Activated CD8-positive, alpha-beta T cell treated with anti-CD3 and anti-CD28 coated beads for 36 hours (primary cell): ENCODE data around the gene SNCB. TPM values are rescaled to one million over a fixed set of nuclear protein-coding genes. Genes with fewer than 3 reads are reported as not detected.

ENCODE experiments used
- ATAC-seq: fragments of 200-7000 bp; cut with Tn5 transposase; one replicate; pipeline ENCODE4 v1.10.0; 2021; ENCODE audit warnings: mild to moderate bottlenecking, moderate library complexity
- CTCF ChIA-PET: fragments of 350-600 bp; sonication (Branson Sonifier 250); formaldehyde crosslinking; loops from one replicate; lab custom pipeline; 2021; ENCODE audit warnings: antibody characterized with exemption; lab: Charles Lee
- POLR2A ChIA-PET: fragments of 350-600 bp; sonication (Branson Sonifier 250); formaldehyde crosslinking; loops from one replicate; lab custom pipeline; 2021; ENCODE audit warnings: antibody characterized with exemption; lab: Charles Lee
- DNase-seq: peaks from one replicate; pipeline ENCODE4 v3.0.0-alpha.2; 2020
- H3K27ac Mint-ChIP-seq: one replicate; pipeline ENCODE4 v1.8.0; 2021; ENCODE audit warnings: mild to moderate bottlenecking, mixed read lengths
- H3K27me3 Mint-ChIP-seq: one replicate; pipeline ENCODE4 v1.8.0; 2021; ENCODE audit warnings: mixed read lengths
- H3K36me3 Mint-ChIP-seq: one replicate; pipeline ENCODE4 v1.8.0; 2021; ENCODE audit warnings: low read depth, mixed read lengths
- H3K4me1 Mint-ChIP-seq: one replicate; pipeline ENCODE4 v1.8.0; 2021; ENCODE audit warnings: low read depth, mixed read lengths
- H3K4me3 Mint-ChIP-seq: one replicate; pipeline ENCODE4 v1.8.0; 2021; ENCODE audit warnings: mild to moderate bottlenecking, moderate library complexity, mixed read lengths
- H3K9me3 Mint-ChIP-seq: one replicate; pipeline ENCODE4 v1.8.0; 2021; ENCODE audit warnings: mixed read lengths
- CTCF ChIP-seq: fragments of 200-600 bp; IDR thresholded peaks from one replicate; pipeline ENCODE4 v1.8.0; 2022; ENCODE audit warnings: antibody characterized with exemption, mild to moderate bottlenecking
- intact Hi-C: fragments of 100-400 bp; cut with micrococcal nuclease; formaldehyde crosslinking; loops from one replicate; pipeline ENCODE4 v1.10.0; 2022
- total RNA-seq, 2 experiments: library from RNA; stranded (reverse); gene quantifications; one replicate each; pipeline ENCODE4 v1.2.3, GENCODE V29; 2021

Gene SNCB
- total RNA-seq, 2 experiments from 2014 or later = 0.69 to 0.79 TPM

DNA sequence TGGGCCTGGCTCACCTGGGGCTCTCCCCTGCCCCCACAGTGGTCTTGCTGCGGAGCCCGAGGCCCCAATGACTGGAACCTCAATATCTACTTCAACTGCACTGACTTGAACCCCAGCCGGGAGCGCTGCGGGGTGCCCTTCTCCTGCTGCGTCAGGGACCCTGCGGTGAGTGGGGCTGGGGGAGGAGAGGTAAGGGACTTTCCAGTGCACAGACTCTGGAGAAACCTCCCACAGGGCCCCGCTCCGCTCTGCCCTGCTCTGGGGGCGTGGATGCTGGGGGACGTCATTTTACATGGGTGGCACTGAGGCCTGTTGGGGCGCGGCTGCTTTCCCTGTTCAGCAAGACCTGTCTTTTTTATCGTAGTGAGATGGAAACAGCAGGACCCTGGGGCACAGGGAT lies 24.5 kb upstream of the SNCB start:
- no peaks in the 10 kb centered on the region for H3K27me3 Mint-ChIP-seq
- H3K4me3 Mint-ChIP-seq = no peak overlapping the region
- peaks cover 13% of the 10 kb centered on the region for H3K36me3 Mint-ChIP-seq
- no peak for ATAC-seq
- no peaks in the 10 kb centered on the region for H3K9me3 Mint-ChIP-seq
- POLR2A ChIA-PET = interaction anchor here (1.4 kb wide), 1 partner anchor 8 kb away, joined by 4 read pairs; the partner anchor contains the start of gene TSPAN17
- H3K4me1 Mint-ChIP-seq = peaks cover 74% of the 10 kb centered on the region
- CTCF ChIA-PET = interaction anchor here (1.6 kb wide), 1 partner anchor 24 kb away, joined by 3 read pairs; the partner anchor contains the start of gene EIF4E1B
- H3K27ac Mint-ChIP-seq = no peak overlapping the region
- TF ChIP-seq CTCF = no peak
- peak; percentile 36 for DNase-seq
- intact Hi-C loops = no loop called here

DNA sequence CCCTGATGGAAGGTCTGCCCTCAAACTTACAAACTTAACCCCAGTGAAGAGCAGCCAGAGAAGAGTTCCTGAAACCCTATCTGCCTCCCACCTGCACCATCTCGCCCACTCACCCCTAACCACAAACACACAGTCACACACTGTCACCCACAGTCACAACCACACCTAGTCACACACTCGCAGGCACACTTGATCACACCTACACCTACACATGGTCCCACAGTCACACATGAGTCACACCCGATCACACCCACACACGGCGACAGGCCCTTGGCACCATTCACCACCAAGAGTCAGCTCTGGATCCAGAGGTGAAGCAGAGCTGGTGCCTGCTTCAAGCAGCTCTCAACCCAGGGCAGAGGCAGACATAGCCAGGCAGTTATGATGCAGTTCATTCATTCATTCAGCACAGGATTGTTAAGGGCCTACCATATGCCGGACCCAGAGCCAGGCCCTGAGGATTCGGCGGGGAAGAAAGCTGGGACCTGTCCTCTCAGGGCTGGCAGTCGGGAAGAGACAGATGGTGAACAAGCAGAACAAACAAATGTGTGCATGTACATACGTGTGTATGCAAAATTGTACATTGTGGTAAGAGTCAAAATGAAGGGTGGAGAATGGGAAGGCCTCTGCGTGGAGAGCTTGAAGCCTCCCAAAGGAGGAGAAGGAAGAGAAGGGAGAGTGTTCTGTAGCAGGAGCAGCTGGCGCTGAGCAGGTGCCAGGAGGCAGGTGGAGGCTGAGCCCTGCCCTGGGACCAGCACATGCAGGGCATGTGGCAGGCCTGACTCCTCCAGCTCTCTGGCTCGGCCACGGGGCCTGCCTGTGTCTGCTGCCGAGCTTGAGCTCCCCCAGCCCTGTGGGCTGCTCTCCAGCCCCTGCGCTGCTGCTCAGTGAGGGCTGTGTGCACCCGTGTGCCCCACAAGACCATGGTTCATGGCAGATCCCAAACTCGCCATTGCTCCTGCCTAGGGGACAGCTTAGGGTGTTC lies 23.4 kb upstream of the SNCB start:
- peak; percentile 93 for DNase-seq

GRCh38 chr5:176652136-176652535 lies 21.8 kb upstream of the SNCB start:
- H3K4me1 Mint-ChIP-seq = peaks cover 66% of the 10 kb centered on the region
- no peak overlapping the region for H3K27ac Mint-ChIP-seq
- TF ChIP-seq CTCF = no peak
- H3K9me3 Mint-ChIP-seq = no peaks in the 10 kb centered on the region
- peaks cover 11% of the 10 kb centered on the region for H3K36me3 Mint-ChIP-seq
- no peaks in the 10 kb centered on the region for H3K27me3 Mint-ChIP-seq
- DNase-seq (no peak), ATAC-seq (no peak)
- intact Hi-C loops = no loop called here
- no peak overlapping the region for H3K4me3 Mint-ChIP-seq
- ChIA-PET CTCF (interaction anchor here (2.9 kb wide), 1 partner anchor 9 kb away, joined by 15 read pairs; no protein-coding TSS in a partner anchor), POLR2A (interaction anchor here (0.9 to 1.3 kb wide), 2 partner anchors 8 to 47 kb away, joined by 3 to 4 read pairs; no protein-coding TSS in a partner anchor)

More for the DNA sequence above, 23.4 kb upstream of the SNCB start:
- peak; percentile 81 for ATAC-seq
- no peak for TF ChIP-seq CTCF
- Mint-ChIP-seq H3K4me3 (peak overlapping the region; percentile 15), H3K9me3 (no peaks in the 10 kb centered on the region), H3K4me1 (peaks cover 71% of the 10 kb centered on the region), H3K36me3 (peaks cover 13% of the 10 kb centered on the region), H3K27me3 (no peaks in the 10 kb centered on the region), H3K27ac (peak overlapping the region; percentile 68)
- ChIA-PET POLR2A (interaction anchor here (0.6 to 1.3 kb wide), 5 partner anchors 11 to 366 kb away, joined by 3 to 4 read pairs (median 3); partner anchors contain the start of gene NOP16), CTCF (interaction anchor here (0.6 to 1.6 kb wide), 3 partner anchors 23 to 579 kb away, joined by 3 read pairs; partner anchors contain the start of gene EIF4E1B)
- intact Hi-C loops = no loop called here

DNA sequence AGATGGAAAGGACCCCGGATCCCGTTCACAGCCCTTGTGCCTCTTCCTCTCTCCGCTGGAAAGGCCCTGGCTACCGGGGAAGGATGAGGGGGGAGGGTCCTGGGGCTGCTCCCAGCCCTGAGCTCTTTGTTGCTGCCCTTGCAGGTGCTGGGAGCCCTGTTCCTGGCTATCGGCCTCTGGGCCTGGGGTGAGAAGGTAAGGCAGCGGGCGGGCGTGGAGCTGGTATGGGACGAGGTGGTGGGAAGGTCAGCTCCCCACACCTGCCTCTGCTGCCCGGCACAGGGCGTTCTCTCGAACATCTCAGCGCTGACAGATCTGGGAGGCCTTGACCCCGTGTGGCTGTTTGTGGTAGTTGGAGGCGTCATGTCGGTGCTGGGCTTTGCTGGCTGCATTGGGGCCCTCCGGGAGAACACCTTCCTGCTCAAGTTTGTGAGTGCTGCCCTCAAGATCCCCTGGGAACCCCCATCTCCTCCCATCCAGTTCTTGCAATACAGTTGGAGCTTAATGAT lies 21.2 kb upstream of the SNCB start:
- Mint-ChIP-seq H3K27me3 (no peaks in the 10 kb centered on the region), H3K4me1 (peaks cover 71% of the 10 kb centered on the region), H3K4me3 (no peak overlapping the region), H3K27ac (no peak overlapping the region), H3K36me3 (peaks cover 11% of the 10 kb centered on the region), H3K9me3 (no peaks in the 10 kb centered on the region)
- TF ChIP-seq CTCF = no peak
- no peak for DNase-seq
- ChIA-PET POLR2A (interaction anchor here (1.0 to 1.3 kb wide), 3 partner anchors 7 to 247 kb away, joined by 3 to 5 read pairs (median 4); no protein-coding TSS in a partner anchor), CTCF (interaction anchor here (2.9 kb wide), 1 partner anchor 9 kb away, joined by 15 read pairs; no protein-coding TSS in a partner anchor)
- ATAC-seq = no peak
- intact Hi-C loops = no loop called here
